ENCODE measurements around the gene IREB2.

DNA sequence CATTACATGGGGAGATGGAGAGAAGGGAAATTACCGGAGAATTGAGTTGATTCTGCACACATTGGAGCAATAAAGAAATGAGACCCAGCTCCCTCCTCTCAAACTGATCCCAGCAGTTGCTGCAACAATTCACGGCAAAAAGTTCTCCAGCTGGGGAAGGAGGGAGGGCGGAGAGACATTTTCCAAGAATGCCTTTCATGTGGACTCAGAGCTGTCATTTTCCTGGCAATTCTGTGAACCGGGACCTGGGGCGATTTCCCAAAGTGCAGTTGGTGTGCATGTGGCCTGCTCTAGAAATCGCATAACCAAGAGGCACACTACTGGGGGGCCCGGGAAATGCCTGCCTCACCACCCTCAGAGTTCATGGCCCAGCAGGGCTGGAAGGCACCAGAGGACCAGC is 48.7 kb upstream of the IREB2 start:
- TF ChIP-seq JUNB (IDR thresholded peaks at IDR 0.05; ENCODE audit: unreplicated experiment) (no peak), POLR2AphosphoS5 (IDR thresholded peaks at IDR 0.05; ENCODE audit: low read depth) (no peak), REST (IDR thresholded peaks at IDR 0.05; ENCODE audit: unreplicated experiment) (no peak), CREB1 (CRISPR knock-in tag; IDR thresholded peaks at IDR 0.05; ENCODE audit: low read depth) (no peak)
- TF ChIP-seq, protein P1, sequence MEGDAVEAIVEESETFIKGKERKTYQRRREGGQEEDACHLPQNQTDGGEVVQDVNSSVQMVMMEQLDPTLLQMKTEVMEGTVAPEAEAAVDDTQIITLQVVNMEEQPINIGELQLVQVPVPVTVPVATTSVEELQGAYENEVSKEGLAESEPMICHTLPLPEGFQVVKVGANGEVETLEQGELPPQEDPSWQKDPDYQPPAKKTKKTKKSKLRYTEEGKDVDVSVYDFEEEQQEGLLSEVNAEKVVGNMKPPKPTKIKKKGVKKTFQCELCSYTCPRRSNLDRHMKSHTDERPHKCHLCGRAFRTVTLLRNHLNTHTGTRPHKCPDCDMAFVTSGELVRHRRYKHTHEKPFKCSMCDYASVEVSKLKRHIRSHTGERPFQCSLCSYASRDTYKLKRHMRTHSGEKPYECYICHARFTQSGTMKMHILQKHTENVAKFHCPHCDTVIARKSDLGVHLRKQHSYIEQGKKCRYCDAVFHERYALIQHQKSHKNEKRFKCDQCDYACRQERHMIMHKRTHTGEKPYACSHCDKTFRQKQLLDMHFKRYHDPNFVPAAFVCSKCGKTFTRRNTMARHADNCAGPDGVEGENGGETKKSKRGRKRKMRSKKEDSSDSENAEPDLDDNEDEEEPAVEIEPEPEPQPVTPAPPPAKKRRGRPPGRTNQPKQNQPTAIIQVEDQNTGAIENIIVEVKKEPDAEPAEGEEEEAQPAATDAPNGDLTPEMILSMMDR (conservative IDR thresholded peaks at IDR 0.05; ENCODE audit: low read depth in 2 of 2) = no peak

Measured in GM23338 (cell line).